ENCODE measurements around the gene GRXCR2.
"Not testable (repeated sequence)": the region's sequence is repeated elsewhere in the genome, so short reads cannot be mapped to it uniquely, and the experiment has no call there.

GRXCR2 gene

GRCh38 chr5:145852990-145853389, 19.8 kb downstream of the GRXCR2 start:
- Histone ChIP-seq H3K4me1 (ENCODE audit: insufficient read depth, insufficient read length) (no peaks in the 10 kb centered on the region), H3K9me3 (ENCODE audit: insufficient read depth, low read length) (no peaks in the 10 kb centered on the region), H3K4me3 (ENCODE audit: insufficient read length, low read depth) (no peak overlapping the region), H3K27me3 (ENCODE audit: insufficient read depth, insufficient read length) (no peaks in the 10 kb centered on the region), H3K36me3 (ENCODE audit: insufficient read depth, insufficient read length, low read length) (no peaks in the 10 kb centered on the region), H3K9ac (ENCODE audit: insufficient read length, low read depth) (no peak overlapping the region)
- TF ChIP-seq YY1 (IDR thresholded peaks at IDR 0.05; ENCODE audit: insufficient read depth, insufficient read length) (no peak), ZNF274 (IDR thresholded peaks at IDR 0.05; ENCODE audit: low read depth, low read length) (no peak), SUZ12 (IDR thresholded peaks at IDR 0.05; ENCODE audit: extremely low read depth, insufficient read depth, insufficient read length) (no peak)
- no peak for DNase-seq (ENCODE audit: low read depth, low spot score)

DNA sequence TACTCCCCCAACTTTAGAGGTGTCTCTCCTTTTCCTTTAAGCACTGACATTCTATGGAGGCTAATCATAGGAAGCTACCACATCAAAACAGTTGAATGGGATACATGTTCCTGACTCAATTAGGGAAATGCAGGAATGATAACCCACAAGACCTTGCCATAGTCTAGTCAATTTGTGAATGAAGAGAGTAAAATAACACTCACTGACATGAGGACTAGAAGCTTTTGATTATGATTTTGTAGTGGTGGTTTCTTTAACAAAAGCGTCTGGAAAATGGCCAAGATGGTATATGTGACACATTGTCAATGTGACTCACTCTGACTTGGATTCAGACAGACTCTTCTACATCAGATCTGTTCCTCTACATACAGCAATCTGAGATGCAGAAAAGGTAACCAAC, 24.0 kb downstream of the GRXCR2 start:
- Histone ChIP-seq H3K4me3 (ENCODE audit: insufficient read length, low read depth) (no peak overlapping the region), H3K27me3 (ENCODE audit: insufficient read depth, insufficient read length) (no peaks in the 10 kb centered on the region), H3K9me3 (ENCODE audit: insufficient read depth, low read length) (no peaks in the 10 kb centered on the region), H3K36me3 (ENCODE audit: insufficient read depth, insufficient read length, low read length) (no peaks in the 10 kb centered on the region), H3K9ac (ENCODE audit: insufficient read length, low read depth) (no peak overlapping the region), H3K4me1 (ENCODE audit: insufficient read depth, insufficient read length) (no peaks in the 10 kb centered on the region)
- TF ChIP-seq YY1 (IDR thresholded peaks at IDR 0.05; ENCODE audit: insufficient read depth, insufficient read length) (no peak), SUZ12 (IDR thresholded peaks at IDR 0.05; ENCODE audit: extremely low read depth, insufficient read depth, insufficient read length) (no peak), ZNF274 (IDR thresholded peaks at IDR 0.05; ENCODE audit: low read depth, low read length) (no peak)
- DNase-seq (ENCODE audit: low read depth, low spot score), result no peak

DNA sequence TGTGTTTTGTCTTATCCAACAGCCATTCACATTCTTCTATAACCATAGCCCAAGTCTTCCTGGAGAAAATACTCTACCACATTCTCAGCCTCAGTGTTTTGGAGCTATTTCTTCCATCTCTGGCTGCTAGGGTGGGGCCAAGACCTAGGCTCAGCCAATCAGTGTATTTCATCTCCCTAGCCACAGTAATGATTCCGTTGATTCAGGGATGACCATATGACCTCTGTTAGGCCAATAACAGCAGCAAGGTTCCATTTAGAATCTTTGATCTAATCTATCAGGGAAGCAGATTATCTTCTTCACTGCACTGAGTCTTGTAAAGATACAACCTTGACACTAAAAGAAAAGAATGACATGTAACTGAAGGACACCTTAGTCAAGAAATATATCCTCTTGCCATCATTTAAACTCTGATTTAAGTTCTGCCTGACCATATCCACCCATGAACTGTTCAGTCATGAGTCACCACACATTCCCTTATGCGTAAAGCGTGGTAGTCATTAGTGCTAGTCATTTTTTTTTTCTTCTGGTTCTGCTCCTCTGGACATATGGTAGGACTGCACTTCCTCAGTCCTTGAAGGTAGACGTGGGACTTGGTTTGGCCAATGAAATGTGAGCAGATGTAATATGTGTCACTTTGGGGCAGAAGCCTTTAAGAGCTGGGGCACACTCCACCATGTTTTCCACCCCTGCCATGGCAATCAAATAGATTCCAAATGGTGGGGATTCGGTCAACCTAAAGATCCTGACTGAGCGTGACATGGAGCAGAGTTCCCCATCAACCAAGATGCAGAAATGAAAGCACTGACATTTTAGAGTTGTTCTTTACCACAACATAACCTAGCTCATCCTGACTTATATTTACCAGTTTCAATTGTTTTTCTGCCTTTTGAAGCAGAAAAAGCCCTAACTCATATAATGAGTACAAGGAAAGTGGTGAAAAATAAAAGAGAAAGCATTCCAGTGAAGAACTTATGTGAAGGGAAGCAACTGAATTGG, 25.0 kb downstream of the GRXCR2 start:
- Histone ChIP-seq H3K9me3 (ENCODE audit: insufficient read depth, low read length) (no peaks in the 10 kb centered on the region), H3K27me3 (ENCODE audit: insufficient read depth, insufficient read length) (no peaks in the 10 kb centered on the region), H3K9ac (ENCODE audit: insufficient read length, low read depth) (no peak overlapping the region), H3K4me3 (ENCODE audit: insufficient read length, low read depth) (no peak overlapping the region), H3K4me1 (ENCODE audit: insufficient read depth, insufficient read length) (no peaks in the 10 kb centered on the region), H3K36me3 (ENCODE audit: insufficient read depth, insufficient read length, low read length) (no peaks in the 10 kb centered on the region)
- no peak for DNase-seq (ENCODE audit: low read depth, low spot score)
- no peak for TF ChIP-seq ZNF274 (IDR thresholded peaks at IDR 0.05; ENCODE audit: low read depth, low read length)
- no peak for TF ChIP-seq SUZ12 (IDR thresholded peaks at IDR 0.05; ENCODE audit: extremely low read depth, insufficient read depth, insufficient read length)
- TF ChIP-seq YY1 (IDR thresholded peaks at IDR 0.05; ENCODE audit: insufficient read depth, insufficient read length), result no peak

DNA sequence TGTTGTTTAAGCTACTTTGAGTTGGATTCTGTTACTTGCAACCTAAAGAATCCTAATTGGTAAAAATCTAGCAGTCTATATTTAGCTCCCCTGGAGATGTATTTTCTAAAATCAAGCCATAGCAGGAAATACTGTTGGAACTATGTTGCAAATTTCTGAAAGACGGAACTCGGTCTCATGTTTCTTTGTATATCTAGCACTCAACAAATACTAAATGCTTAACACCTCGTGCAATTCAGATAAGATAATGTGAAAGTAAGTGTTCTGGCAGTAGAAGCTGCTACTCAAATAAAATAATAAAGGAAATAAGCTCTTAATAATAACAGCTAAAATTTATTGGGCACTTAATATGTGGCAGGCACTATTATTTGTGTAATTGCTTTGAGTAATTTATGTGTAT, 26.7 kb downstream of the GRXCR2 start:
- no peak overlapping the region for H3K4me3 ChIP-seq (ENCODE audit: insufficient read length, low read depth)
- no peaks in the 10 kb centered on the region for H3K9me3 ChIP-seq (ENCODE audit: insufficient read depth, low read length)
- no peak for TF ChIP-seq YY1 (IDR thresholded peaks at IDR 0.05; ENCODE audit: insufficient read depth, insufficient read length)
- no peak for TF ChIP-seq ZNF274 (IDR thresholded peaks at IDR 0.05; ENCODE audit: low read depth, low read length)
- no peak for TF ChIP-seq SUZ12 (IDR thresholded peaks at IDR 0.05; ENCODE audit: extremely low read depth, insufficient read depth, insufficient read length)
- H3K36me3 ChIP-seq (ENCODE audit: insufficient read depth, insufficient read length, low read length), result no peaks in the 10 kb centered on the region
- no peak overlapping the region for H3K9ac ChIP-seq (ENCODE audit: insufficient read length, low read depth)
- H3K27me3 ChIP-seq (ENCODE audit: insufficient read depth, insufficient read length), result no peaks in the 10 kb centered on the region
- no peak for DNase-seq (ENCODE audit: low read depth, low spot score)
- no peaks in the 10 kb centered on the region for H3K4me1 ChIP-seq (ENCODE audit: insufficient read depth, insufficient read length)

GRCh38 chr5:145841299-145841698, 31.5 kb downstream of the GRXCR2 start:
- H3K4me1 ChIP-seq (ENCODE audit: insufficient read depth, insufficient read length), result no peaks in the 10 kb centered on the region
- no peak for DNase-seq (ENCODE audit: low read depth, low spot score)
- H3K9me3 ChIP-seq (ENCODE audit: insufficient read depth, low read length), result no peaks in the 10 kb centered on the region
- no peaks in the 10 kb centered on the region for H3K27me3 ChIP-seq (ENCODE audit: insufficient read depth, insufficient read length)
- H3K36me3 ChIP-seq (ENCODE audit: insufficient read depth, insufficient read length, low read length), result no peaks in the 10 kb centered on the region
- no peak overlapping the region for H3K4me3 ChIP-seq (ENCODE audit: insufficient read length, low read depth)
- TF ChIP-seq ZNF274 (IDR thresholded peaks at IDR 0.05; ENCODE audit: low read depth, low read length), result no peak
- no peak for TF ChIP-seq SUZ12 (IDR thresholded peaks at IDR 0.05; ENCODE audit: extremely low read depth, insufficient read depth, insufficient read length)
- no peak for TF ChIP-seq YY1 (IDR thresholded peaks at IDR 0.05; ENCODE audit: insufficient read depth, insufficient read length)
- H3K9ac ChIP-seq (ENCODE audit: insufficient read length, low read depth), result no peak overlapping the region

DNA sequence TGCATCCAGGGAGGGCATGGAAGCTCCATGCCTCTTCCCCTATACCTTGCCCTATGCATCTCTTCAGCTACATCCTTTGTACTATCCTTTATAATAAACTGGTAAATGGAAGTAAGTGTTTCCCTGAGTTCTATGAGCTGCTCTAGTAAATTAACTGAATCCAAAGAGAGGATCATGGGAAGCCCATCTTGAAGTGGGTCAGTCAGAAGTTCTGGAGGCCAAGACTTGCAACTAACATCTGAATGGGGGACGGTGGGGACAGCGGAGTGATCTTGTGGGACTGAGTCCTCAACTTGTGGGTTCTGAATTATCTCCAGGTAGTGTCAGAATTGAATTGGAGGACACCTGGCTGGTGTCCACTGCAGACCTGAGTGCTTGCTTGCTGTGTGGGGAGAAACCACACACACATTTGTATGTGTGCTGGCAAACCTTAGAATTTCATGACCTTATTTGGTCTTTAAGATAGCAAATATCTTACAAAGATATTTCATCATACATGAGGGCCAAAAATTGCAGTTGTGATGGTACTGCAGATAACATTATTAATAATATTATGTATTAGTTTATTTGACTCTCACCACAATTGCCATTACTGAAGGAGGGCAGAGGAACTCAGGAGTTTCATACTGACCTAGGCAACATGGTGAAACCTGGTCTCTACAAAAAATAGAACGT, 32.2 kb downstream of the GRXCR2 start:
- TF ChIP-seq ZNF274 (IDR thresholded peaks at IDR 0.05; ENCODE audit: low read depth, low read length) (no peak), SUZ12 (IDR thresholded peaks at IDR 0.05; ENCODE audit: extremely low read depth, insufficient read depth, insufficient read length) (no peak), YY1 (IDR thresholded peaks at IDR 0.05; ENCODE audit: insufficient read depth, insufficient read length) (no peak)

DNA sequence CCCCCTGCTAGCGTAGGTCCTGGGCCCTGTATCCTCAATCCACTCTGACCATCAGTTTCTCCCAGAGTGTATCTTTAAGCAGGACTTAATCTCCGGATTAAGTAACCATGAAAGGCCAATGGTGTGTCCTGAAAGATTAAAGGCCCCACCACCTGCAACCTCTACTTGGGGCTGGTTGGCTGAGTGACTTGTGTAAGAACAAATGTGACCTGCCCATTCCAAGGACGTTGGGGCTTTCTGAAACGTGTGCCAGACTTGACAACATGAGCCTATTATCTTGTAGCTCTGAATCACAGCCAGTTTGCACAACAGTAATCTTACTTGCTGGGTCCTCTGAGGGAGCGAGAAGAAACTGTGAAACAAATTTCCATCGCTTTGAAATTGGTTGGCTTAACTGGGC, 34.5 kb downstream of the GRXCR2 start:
- no peak for TF ChIP-seq SUZ12 (IDR thresholded peaks at IDR 0.05; ENCODE audit: extremely low read depth, insufficient read depth, insufficient read length)
- TF ChIP-seq ZNF274 (IDR thresholded peaks at IDR 0.05; ENCODE audit: low read depth, low read length), result no peak
- no peak for TF ChIP-seq YY1 (IDR thresholded peaks at IDR 0.05; ENCODE audit: insufficient read depth, insufficient read length)
- no peak overlapping the region for H3K4me3 ChIP-seq (ENCODE audit: insufficient read length, low read depth)
- H3K4me1 ChIP-seq (ENCODE audit: insufficient read depth, insufficient read length), result no peaks in the 10 kb centered on the region
- H3K9me3 ChIP-seq (ENCODE audit: insufficient read depth, low read length), result no peaks in the 10 kb centered on the region
- DNase-seq (ENCODE audit: low read depth, low spot score), result no peak
- H3K36me3 ChIP-seq (ENCODE audit: insufficient read depth, insufficient read length, low read length), result no peaks in the 10 kb centered on the region
- peaks cover 8% of the 10 kb centered on the region for H3K27me3 ChIP-seq (ENCODE audit: insufficient read depth, insufficient read length)
- H3K9ac ChIP-seq (ENCODE audit: insufficient read length, low read depth), result no peak overlapping the region

More for the DNA sequence above, 32.2 kb downstream of the GRXCR2 start:
- Histone ChIP-seq H3K4me3 (ENCODE audit: insufficient read length, low read depth) (no peak overlapping the region), H3K27me3 (ENCODE audit: insufficient read depth, insufficient read length) (no peaks in the 10 kb centered on the region), H3K9me3 (ENCODE audit: insufficient read depth, low read length) (no peaks in the 10 kb centered on the region), H3K36me3 (ENCODE audit: insufficient read depth, insufficient read length, low read length) (no peaks in the 10 kb centered on the region), H3K9ac (ENCODE audit: insufficient read length, low read depth) (no peak overlapping the region), H3K4me1 (ENCODE audit: insufficient read depth, insufficient read length) (no peaks in the 10 kb centered on the region)
- DNase-seq (ENCODE audit: low read depth, low spot score), result no peak

- H3K9me3 ChIP-seq (ENCODE audit: insufficient read depth, low read length); DNase-seq (ENCODE audit: low read depth, low spot score); H3K9ac ChIP-seq (ENCODE audit: insufficient read length, low read depth); H3K4me1 ChIP-seq (ENCODE audit: insufficient read depth, insufficient read length); H3K36me3 ChIP-seq (ENCODE audit: insufficient read depth, insufficient read length, low read length); H3K27me3 ChIP-seq (ENCODE audit: insufficient read depth, insufficient read length): not testable (repeated sequence)
- peak overlapping the region; percentile 66 for H3K4me3 ChIP-seq (ENCODE audit: insufficient read length, low read depth)
These were observed 36.6 kb downstream of the GRXCR2 start for GRCh38 chr5:145836241-145836640.

Data from NT2/D1 (cell line).